ACC112 (cell line): ENCODE measurements around the gene SWSAP1.
A peak's percentile ranks its signal among the peaks of the same experiment; 100 is the strongest.
"Not testable (repeated sequence)": the region's sequence is repeated elsewhere in the genome, so short reads cannot be mapped to it uniquely, and the experiment has no call there.

Source experiments
- H2AFZ ChIP-seq: fragments of 200-600 bp; sonication (generic); one replicate; pipeline ENCODE4 v1.6.0; 2017; ENCODE audit warnings: antibody characterized with exemption, low read length; ENCODE audit not compliant: unreplicated experiment
- H3K27ac ChIP-seq: fragments of 200-600 bp; sonication (generic); 2 replicates; pipeline ENCODE4 v1.5.1; 2014; ENCODE audit warnings: low read depth, mild to moderate bottlenecking, antibody characterized with exemption, low read length, moderate library complexity
- H3K27me3 ChIP-seq: fragments of 200-600 bp; sonication (generic); 2 replicates; pipeline ENCODE4 v1.6.1; 2014; ENCODE audit warnings: mild to moderate bottlenecking, antibody characterized with exemption, low read length, moderate library complexity, mixed read lengths; ENCODE audit not compliant: insufficient read depth
- H3K36me3 ChIP-seq: fragments of 200-600 bp; sonication (generic); 2 replicates; pipeline ENCODE4 v1.6.1; 2016; ENCODE audit warnings: mild to moderate bottlenecking, antibody characterized with exemption, low read length, moderate library complexity, mixed read lengths; ENCODE audit not compliant: insufficient read depth
- H3K4me1 ChIP-seq: fragments of 200-600 bp; sonication (generic); one replicate; pipeline ENCODE4 v1.6.1; 2016; ENCODE audit warnings: low read length, mixed read lengths; ENCODE audit not compliant: insufficient read depth, unreplicated experiment, control insufficient read depth
- H3K4me3 ChIP-seq: fragments of 200-600 bp; sonication (generic); 2 replicates; pipeline ENCODE4 v1.5.1; 2014; ENCODE audit warnings: mild to moderate bottlenecking, low read depth, low read length
- H3K79me2 ChIP-seq: fragments of 200-600 bp; sonication (generic); one replicate; pipeline ENCODE4 v1.6.0; 2016; ENCODE audit warnings: low read length; ENCODE audit not compliant: control insufficient read depth, unreplicated experiment, insufficient read depth

Gene SWSAP1

DNA sequence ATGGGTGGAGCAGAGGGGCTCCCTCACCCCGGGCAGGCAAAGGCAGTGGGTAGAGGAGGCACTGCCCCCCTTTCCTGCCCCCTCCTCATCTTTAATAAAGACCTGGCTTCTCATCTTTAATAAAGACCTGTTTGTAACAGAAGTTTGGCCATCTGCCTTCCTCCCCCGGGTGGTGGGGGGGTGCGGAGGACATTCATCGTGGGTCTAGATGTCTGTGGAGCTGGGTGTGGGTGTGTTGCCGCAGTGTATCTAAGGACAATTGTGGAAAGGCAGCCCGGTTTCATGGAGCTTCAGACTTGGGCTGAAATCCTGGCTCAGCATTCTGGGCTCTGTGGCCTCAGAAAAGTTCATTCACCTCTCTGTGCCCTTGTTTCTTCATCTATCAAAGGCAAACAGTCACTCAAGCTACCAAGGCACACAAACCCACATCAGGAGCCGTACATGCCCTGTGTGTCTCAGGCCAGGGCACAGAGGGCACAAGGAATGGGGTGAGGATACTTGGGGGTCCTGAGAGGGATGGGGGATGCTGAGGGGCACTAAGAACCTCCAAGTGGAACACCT, 8.8 kb upstream of the SWSAP1 start:
- no peaks in the 10 kb centered on the region for H3K27me3 ChIP-seq
- H2AFZ ChIP-seq: no peak overlapping the region
- H3K4me3 ChIP-seq: no peak overlapping the region
- no peaks in the 10 kb centered on the region for H3K36me3 ChIP-seq
- no peak overlapping the region for H3K27ac ChIP-seq
- no peaks in the 10 kb centered on the region for H3K79me2 ChIP-seq
- no peaks in the 10 kb centered on the region for H3K4me1 ChIP-seq

- H3K4me1 ChIP-seq: no peaks in the 10 kb centered on the region
- H3K4me3 ChIP-seq: no peak overlapping the region
- H3K79me2 ChIP-seq: no peaks in the 10 kb centered on the region
- no peaks in the 10 kb centered on the region for H3K27me3 ChIP-seq
- no peaks in the 10 kb centered on the region for H3K36me3 ChIP-seq
- H2AFZ ChIP-seq: no peak overlapping the region
- H3K27ac ChIP-seq: no peak overlapping the region
Measured at GRCh38 chr19:11367528-11367927, 6.9 kb upstream of the SWSAP1 start.

GRCh38 chr19:11370744-11371143, 3.7 kb upstream of the SWSAP1 start:
- peaks cover 4% of the 10 kb centered on the region for H3K79me2 ChIP-seq
- H3K4me1 ChIP-seq: peaks cover 3% of the 10 kb centered on the region
- no peak overlapping the region for H3K4me3 ChIP-seq
- no peak overlapping the region for H3K27ac ChIP-seq
- H2AFZ ChIP-seq: no peak overlapping the region
- H3K27me3 ChIP-seq: no peaks in the 10 kb centered on the region
- no peaks in the 10 kb centered on the region for H3K36me3 ChIP-seq

- Histone ChIP-seq H3K27ac (no peak overlapping the region), H3K79me2 (peaks cover 6% of the 10 kb centered on the region), H3K4me3 (no peak overlapping the region), H3K27me3 (no peaks in the 10 kb centered on the region), H3K36me3 (no peaks in the 10 kb centered on the region), H3K4me1 (peaks cover 26% of the 10 kb centered on the region), H2AFZ (no peak overlapping the region)
Measured at GRCh38 chr19:11373166-11373884, 1.1 kb upstream of the SWSAP1 start.

DNA sequence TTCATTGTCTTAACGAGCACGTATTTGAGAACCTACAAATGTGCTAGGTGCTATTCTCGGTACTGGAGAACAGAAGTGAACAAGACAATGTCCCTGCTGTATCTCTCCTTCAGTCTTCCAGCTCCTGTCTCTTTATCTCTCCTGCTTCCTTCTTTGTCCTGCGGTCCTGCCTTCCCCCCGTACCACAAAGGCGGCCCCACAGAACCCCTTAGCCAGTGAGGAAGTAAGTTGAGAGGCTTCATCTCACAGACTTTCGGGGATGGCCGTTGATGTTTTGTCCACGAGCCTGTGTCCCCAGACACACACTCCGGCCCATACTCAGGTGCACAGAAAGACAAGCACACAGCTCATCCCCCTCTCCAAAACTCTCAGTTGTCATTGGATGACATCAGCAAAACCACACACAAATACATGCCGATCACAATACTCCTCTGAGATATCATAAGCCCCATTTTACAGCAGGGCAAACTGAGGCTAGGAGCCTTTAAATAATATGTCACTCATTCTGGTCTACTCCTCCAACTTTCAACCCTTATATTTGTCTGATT, 507 bp upstream of the SWSAP1 start:
- H3K27ac ChIP-seq: no peak overlapping the region
- H3K4me3 ChIP-seq: peak overlapping the region; percentile 82
- peaks cover 6% of the 10 kb centered on the region for H3K79me2 ChIP-seq
- H3K27me3 ChIP-seq: no peaks in the 10 kb centered on the region
- peaks cover 29% of the 10 kb centered on the region for H3K4me1 ChIP-seq
- H3K36me3 ChIP-seq: no peaks in the 10 kb centered on the region
- H2AFZ ChIP-seq: no peak overlapping the region

DNA sequence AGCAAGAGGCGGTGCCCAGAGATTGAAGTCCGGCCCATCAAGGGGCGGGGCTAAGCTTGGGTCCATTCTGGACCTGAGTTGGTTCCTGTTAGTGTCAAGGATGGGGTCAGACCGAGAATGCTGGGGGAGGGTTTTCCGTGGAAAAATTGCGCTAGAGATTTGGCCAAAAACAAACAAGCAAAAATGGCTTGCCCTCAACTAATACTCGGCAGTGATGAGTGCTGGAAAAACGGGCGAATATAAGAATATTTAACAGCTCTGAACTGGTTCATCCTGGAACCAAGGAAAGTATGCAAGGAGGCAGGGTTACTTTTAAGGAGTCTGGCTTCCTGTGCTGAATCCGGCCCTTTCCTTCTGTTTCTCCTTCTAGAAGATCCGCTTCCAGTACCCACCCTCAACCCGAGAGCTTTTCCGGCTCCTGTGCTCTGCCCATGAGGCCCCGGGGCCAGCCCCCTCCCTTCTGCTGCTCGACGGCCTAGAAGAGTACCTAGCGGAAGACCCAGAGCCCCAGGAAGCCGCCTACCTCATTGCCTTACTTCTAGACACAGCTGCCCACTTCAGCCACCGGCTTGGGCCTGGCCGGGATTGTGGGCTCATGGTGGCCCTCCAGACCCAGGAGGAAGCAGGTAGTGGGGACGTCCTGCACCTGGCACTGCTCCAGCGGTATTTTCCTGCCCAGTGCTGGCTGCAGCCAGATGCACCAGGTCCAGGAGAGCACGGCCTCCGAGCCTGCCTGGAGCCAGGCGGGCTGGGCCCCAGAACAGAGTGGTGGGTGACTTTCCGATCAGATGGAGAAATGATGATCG, 880 bp downstream of the SWSAP1 start:
- H3K27me3 ChIP-seq: no peaks in the 10 kb centered on the region
- H3K36me3 ChIP-seq: no peaks in the 10 kb centered on the region
- peak overlapping the region; percentile 82 for H3K4me3 ChIP-seq
- peaks cover 33% of the 10 kb centered on the region for H3K4me1 ChIP-seq
- peak overlapping the region; percentile 18 for H2AFZ ChIP-seq
- H3K79me2 ChIP-seq: peaks cover 12% of the 10 kb centered on the region
- H3K27ac ChIP-seq: peak overlapping the region; percentile 54

- Histone ChIP-seq H3K4me3 (peak overlapping the region; percentile 39; the same call in 1 of the 2 replicates), H3K27ac (peak overlapping the region; percentile 64), H2AFZ (no peak overlapping the region), H3K79me2 (peaks cover 12% of the 10 kb centered on the region), H3K4me1 (peaks cover 39% of the 10 kb centered on the region), H3K36me3 (no peaks in the 10 kb centered on the region), H3K27me3 (no peaks in the 10 kb centered on the region)
Measured at GRCh38 chr19:11377237-11377636, 2.8 kb downstream of the SWSAP1 start.

DNA sequence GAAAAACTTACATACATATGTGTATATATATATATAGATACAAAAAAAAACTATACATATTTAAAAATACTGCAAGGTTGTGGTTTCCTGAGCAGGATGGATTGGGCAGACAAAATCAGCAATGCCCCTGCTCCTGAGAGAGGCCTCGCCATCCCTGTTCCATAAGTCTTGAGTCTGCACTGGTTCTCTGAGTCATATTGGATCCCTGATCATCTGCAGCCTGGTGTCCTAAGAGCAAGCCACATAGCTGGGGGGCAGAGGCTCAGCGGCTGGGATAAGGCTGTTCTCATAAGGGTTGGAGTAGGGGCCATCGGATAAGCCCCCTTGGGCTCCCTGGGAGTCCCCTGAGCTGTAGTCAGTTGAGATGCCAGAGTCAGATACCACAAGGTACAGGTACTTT, 3.3 kb downstream of the SWSAP1 start:
- Histone ChIP-seq H3K79me2 (peaks cover 12% of the 10 kb centered on the region), H2AFZ (no peak overlapping the region), H3K27me3 (no peaks in the 10 kb centered on the region), H3K4me3 (no peak overlapping the region), H3K27ac (peak overlapping the region; percentile 64), H3K4me1 (peaks cover 39% of the 10 kb centered on the region), H3K36me3 (no peaks in the 10 kb centered on the region)

DNA sequence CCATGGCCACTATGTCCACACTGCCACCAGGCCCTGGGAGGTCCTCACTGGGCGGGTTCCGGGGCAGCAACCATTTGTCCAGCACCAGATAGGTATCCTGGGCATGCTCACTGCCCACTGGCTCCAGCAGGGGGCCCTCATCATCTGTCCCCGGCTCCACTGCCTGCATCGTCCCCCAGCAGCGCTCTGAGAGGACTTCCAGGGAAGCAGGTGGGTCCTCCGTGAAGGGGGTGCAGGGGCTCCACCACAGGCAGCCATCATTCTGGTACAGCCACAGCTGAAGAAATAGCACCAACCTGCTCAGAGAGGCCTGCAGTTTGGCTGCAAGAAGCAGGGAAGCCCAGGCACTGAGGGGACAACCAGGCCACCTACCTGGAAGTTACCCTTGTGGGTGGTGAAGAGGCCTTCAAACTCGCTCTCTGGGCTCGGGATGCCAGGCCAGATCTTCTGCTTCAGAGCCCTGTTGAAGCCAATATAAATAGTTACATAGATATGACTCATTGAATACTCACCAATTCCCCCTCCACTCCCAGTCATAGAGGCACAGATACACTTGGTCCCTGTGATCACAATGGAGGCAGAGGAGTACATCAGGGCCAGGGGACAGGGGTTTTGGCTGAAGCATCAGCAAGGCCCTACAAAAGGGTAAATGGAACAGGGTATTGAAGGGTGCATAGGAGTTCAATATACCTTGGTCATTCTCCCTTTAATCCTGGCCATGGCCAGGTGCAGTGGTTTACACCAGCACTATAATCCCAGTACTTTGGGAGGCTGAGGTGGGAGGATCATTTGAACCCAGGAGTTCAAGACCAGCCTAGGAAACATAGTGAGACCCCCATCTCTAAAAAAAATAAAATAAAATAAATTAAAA, 4.1 kb downstream of the SWSAP1 start:
- no peaks in the 10 kb centered on the region for H3K36me3 ChIP-seq
- no peak overlapping the region for H3K4me3 ChIP-seq
- H3K4me1 ChIP-seq: peaks cover 39% of the 10 kb centered on the region
- H3K79me2 ChIP-seq: peaks cover 12% of the 10 kb centered on the region
- no peaks in the 10 kb centered on the region for H3K27me3 ChIP-seq
- H2AFZ ChIP-seq: no peak overlapping the region
- H3K27ac ChIP-seq: peak overlapping the region; percentile 64

DNA sequence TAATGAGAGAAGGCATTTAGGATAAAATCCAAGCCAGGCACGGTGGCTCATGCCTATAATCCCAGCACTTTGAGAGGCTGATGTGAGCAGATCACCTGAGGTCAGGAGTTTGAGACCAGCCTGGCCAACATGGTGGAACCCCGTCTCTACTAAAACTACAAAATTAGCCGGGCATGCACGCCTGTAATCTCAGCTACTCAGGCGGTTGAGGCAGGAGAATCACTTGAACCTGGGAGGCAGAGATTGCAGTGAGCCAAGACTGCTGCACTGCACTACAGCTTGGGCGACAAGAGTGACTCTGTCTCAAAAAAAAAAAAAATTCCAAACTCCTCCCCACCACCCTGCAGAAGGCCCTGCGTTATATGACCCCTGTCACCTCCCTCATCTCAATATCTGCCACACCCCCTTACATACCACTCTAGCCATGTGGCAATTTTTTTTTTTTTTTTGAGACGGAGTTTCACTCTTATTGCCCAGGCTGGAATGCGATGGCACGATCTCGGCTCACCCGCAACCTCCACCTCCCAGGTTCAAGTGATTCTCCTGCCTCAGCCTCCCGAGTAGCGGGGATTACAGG, 4.9 kb downstream of the SWSAP1 start:
- not testable (repeated sequence) for H3K4me3 ChIP-seq, H3K27me3 ChIP-seq, H2AFZ ChIP-seq, H3K36me3 ChIP-seq, H3K27ac ChIP-seq
- peaks cover 39% of the 10 kb centered on the region for H3K4me1 ChIP-seq
- peaks cover 12% of the 10 kb centered on the region for H3K79me2 ChIP-seq
